Measurements from ENCODE around the gene SLC6A16.

The SLC6A16 gene

DNA sequence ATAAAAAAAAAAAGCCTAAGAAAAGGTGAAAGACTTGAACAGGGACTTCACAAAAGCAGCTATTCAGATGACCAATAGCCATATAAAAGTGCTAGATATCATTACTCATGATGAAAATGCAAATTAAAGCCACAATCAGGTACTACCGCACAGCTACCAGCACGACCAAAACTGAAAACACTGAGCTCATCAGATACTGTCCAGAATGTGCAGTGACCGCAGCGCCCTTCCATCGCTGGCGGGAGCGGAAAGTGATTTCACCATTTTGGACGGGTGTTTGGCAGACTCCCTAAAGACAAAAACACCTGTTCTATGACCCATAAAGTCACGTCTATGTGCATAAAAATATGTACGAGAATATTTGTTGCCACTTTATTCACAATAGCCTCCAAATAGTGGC, 60.7 kb downstream of the SLC6A16 start:
- DNase-seq, result peak; percentile 15

DNA sequence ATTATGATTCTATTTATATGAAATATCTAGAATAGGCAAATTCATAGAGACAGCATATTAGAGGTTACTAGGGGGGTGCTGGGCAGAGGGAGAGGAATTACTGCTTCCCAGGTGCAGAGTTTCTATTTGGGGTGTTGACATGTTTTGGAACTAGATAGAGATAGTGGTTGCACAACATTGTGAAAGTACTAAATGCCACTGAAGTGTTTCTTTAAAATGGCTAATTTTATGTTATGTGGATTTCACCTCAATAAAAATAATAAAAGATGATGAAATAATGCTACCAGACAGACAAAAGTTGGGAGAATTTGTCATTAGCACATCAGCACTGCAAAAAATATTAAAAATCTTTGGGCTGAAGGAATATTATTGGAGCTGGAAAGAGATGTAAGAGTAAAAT, 63.4 kb downstream of the SLC6A16 start:
- peak; percentile 22 for DNase-seq

DNA sequence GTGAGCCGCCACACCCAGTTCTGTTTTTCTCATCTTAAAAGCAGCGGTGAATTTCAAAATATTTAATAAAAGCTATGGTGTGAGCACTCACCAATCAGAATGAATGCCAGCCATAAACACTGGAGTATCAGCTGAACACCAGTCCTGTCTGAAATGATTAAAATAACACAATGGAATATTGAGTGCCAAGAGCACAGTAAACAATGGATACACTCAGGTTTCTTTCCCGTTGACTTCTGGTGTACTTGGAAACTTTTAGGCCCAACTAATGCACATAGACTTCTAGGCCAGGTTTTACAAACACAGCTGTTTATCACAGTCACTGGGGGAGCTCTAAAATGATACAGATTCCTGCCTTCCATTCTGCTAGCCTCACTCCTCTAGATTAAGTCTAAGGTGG, 68.3 kb downstream of the SLC6A16 start:
- DNase-seq, result no peak

DNA sequence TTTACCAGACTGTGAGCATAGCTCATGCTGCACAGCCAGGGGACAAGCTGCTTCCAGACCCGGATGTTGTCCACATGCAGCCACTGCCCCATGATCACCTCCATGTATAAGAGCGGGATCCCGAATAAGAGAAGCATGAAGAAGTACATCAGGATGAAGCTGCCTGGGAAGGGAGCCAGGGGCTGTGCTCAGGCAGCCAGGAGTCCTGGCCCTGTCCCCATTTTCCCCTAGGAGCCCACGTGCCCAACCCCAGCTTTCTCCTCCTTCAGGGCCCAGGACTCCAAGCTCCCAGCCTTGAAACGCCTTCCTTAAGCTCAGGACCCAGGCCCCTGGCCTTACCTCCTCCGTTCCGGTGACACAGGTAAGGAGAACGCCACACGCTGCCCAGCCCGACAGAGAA, 69.3 kb downstream of the SLC6A16 start:
- no peak for DNase-seq

DNA sequence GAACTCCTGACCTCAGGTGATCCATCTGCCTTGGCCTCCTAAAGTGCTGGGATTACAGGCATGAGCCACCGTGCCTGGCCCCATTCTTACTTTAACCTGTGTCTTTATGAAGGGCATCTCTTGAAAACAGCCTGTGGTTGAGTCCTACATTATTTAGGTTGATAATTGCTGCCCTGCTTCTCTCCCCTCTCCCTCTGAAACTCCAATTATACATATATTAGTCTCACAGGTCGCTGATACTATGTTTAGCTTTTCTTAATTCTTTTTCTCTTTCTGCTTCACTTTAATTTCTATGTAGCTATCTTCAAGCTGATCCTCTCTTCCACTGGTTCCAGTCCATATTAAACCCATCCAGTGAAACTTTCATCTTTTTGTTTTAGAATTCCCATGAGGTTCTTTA, 75.1 kb downstream of the SLC6A16 start:
- no peak for DNase-seq

DNA sequence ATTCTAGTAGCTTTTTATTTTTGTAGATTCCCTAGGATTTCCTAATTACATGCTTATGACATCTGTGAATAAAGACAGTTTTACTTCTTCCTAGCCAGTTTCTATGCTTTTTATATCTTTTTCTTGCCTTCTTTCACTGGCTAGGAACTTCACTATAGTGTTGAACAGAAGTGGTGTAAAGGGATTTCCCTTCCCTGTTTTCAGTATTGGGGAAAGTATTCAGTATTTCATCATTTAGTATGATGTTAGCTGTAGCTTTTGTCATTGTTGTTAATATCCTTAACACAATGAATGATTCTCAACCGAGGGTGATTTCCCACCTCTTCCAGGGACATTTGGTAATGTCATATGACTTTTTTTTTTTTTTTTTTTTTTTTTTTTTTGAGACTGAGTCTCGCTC, 77.3 kb downstream of the SLC6A16 start:
- DNase-seq, result peak; percentile 79

DNA sequence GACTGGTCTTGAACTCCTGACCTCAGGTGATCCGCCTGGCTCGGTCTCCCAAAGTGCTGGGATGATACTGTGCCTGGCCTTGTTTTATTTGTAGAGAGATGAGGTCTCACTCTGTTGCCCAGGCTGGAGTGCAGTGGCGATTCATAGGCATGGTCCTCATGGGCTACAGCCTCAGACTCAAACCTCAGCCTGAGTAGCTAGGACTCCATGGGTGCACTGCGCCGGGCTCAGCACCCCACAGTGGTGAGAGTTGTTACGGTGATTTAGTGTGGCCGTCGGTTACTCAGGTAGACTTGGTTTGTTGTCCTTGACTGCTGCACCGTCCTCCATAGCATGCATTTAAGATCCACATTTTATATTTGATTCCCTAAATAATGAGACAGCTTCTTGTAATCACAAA, 80.7 kb downstream of the SLC6A16 start:
- no peak for DNase-seq

DNA sequence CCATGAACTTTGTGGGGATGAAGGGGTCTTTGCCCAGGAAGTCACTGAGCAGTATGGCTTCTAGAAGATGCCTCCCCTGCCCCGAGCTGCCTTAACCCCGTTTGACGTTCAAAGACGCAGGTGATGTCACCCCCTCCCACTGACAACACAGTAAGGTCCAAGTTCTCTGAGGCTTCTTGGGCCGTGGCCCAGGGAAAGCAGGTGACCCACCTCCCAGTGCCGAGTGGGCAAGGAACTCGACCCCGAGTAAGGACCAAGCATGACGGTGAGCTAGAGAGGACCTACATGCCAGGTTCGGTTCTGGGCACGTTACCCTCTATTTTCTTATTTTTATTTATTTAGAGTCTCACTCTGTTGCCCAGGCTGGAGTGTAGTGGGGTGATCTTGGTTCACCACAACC, 81.3 kb downstream of the SLC6A16 start:
- DNase-seq, result no peak

DNA sequence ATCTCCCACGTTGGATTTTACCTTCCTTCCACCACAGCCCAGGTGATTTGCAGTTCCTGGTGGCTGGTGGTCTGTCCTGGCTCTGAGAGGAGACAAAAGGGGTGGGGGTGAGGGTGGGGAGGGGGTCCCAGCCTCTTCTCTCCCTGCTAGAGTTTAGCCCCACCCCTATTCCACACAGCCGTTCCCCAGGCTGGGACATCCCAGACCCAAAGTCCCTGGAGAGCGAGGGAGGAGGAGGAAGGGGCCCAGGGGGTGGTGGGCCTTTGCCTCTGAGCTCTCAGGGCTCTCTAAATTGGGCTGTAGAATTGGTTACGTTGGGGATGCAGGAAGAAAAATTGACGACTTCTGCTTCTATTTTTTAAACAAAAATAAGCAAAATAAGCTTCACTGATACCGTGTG, 81.9 kb downstream of the SLC6A16 start:
- DNase-seq, result no peak

DNA sequence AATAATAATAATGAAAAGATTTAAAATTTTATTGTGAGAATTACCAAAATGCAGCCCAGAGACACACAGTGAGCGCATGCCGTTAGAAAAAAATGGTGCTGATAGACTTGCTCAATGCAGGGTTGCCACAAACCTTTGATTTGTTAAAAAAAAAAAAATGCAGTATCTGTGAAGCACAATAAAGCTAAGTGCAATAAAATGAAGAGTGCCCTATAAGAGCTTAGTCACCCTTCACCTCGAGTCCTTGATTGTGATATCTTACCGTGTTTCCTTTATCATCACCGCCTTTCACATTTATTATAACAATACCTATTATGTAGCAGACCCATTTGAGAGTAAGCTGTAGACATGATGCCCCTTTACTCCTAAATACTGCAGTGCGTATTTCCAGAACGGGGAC, 83.2 kb downstream of the SLC6A16 start:
- no peak for DNase-seq

All from MV-4-11 (cell line).